CD4-positive, alpha-beta T cell treated with Interleukin-17A for 4 hours (primary cell): ENCODE measurements around the gene PTPMT1.
A peak's percentile ranks its signal among the peaks of the same experiment; 100 is the strongest.
"Not testable (repeated sequence)": the region's sequence is repeated elsewhere in the genome, so short reads cannot be mapped to it uniquely, and the experiment has no call there.

Experiments used
- DNase-seq: peaks from one replicate; pipeline ENCODE4 v3.0.0-alpha.2; 2020; ENCODE audit warnings: mixed read lengths

The PTPMT1 gene, protein sequence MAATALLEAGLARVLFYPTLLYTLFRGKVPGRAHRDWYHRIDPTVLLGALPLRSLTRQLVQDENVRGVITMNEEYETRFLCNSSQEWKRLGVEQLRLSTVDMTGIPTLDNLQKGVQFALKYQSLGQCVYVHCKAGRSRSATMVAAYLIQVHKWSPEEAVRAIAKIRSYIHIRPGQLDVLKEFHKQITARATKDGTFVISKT

DNA sequence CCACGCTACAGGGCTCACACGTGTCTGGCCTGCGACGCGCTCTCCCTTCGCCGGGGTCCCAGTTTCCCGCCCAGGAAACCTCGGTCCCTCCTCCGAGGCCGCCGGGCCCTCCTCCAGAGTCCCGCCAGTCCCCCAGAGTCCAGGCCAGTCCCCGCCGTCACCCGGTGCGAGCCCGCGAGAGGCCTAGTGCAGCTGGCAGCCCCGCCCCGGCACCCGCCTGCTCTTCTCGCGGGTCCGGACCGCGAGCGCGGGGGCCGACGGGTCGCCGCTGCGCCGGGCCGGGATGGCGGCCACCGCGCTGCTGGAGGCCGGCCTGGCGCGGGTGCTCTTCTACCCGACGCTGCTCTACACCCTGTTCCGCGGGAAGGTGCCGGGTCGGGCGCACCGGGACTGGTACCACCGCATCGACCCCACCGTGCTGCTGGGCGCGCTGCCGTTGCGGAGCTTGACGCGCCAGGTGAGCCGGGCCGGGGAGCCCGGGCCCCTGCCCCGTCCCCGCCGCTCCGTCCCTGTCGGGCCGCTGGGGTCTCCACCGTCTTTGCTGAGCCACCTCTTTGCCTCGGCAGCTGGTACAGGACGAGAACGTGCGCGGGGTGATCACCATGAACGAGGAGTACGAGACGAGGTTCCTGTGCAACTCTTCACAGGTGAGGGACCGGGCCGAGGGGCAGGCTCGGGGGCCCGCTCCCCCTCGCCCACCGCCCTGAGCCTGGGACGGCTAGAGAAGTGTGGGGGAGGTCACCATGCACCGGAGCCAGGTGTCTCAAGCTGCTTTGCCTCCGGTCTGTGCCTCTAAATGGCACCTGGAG is at the start of gene PTPMT1:
PTPMT1 (plus strand) TSS at position 260 of the 809 bp plus-strand sequence; CDS start at position 284, 24 bp downstream.
- DNase-seq: peak; percentile 75

DNA sequence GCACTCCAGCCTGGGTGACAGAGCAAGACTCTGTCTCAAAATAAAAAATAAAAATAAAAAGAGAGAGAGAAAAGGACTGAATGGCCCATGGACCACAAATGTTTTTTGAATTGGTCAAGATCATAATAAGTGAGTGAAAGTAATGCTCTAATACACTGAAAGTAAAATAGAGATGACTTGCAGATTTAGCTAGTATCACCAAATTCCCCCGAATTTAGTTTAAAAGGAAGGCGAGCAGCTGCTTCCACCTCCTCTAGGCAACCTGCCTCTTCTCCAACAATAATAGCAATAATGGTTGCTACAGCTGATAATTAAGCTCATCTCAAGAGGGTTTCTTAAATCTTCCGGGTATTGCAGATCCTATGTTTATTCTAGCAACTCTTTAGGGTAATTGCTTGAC is 49.2 kb upstream of the PTPMT1 start:
- DNase-seq: no peak

- DNase-seq: no peak
These were observed 48.2 kb upstream of the PTPMT1 start for GRCh38 chr11:47516984-47517853.

DNA sequence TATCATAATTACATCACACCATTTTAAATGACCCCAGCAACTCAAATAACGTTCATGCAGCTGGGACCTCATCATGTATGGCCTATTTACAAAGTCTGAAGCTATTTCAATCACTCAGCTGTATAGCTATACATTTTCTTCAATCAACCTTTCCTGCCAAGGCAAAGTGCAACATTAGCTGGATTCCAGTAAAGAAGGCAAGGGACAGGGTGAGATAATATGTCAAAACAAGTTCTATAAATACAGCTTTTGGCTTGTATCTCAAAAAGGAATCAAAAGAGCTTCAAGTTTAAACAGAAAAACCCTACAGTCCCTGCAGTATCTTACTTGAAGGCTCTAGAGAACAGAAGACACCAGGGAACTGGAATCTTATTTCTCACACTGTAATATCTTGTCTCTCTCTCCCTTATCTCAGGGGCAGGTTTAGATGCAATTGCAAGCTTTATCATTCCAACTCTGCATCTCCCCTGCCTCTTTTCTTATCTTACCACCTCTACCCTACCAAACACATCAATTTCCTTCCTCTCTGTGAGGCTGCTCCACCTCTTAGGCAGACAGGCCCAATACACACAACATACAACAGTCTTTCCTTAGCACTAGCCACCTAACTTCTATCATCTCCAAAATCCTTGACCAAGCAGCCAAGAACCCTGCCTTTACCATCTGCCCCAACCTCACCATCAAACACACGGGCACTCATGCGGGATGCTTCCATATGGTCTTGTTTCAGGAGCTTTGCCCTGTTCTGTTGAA is 47.0 kb upstream of the PTPMT1 start:
- DNase-seq: no peak

GRCh38 chr11:47523490-47524225 is 41.7 kb upstream of the PTPMT1 start:
- DNase-seq: peak; percentile 63

- DNase-seq: no peak
These were observed 41.0 kb upstream of the PTPMT1 start for GRCh38 chr11:47524291-47524874.

DNA sequence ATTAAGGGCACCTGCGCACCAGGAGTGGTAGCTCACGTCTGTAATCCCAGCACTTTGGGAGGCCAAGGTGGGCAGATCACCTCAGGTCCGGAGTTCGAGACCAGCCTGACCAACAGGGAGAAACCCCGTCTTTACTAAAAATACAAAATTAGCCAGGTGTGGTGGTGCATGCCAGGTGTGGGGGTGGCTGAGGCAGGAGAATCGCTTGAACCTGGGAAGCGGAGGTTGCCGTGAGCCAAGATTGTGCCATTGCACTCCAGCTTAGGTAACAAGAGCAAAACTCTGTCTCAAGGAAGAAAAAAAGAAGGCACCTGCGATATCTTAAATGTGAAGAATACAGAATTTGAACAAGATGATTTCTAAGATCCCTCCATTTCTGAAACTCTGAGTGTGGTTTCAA is 39.4 kb upstream of the PTPMT1 start:
- not testable (repeated sequence) for DNase-seq

DNA sequence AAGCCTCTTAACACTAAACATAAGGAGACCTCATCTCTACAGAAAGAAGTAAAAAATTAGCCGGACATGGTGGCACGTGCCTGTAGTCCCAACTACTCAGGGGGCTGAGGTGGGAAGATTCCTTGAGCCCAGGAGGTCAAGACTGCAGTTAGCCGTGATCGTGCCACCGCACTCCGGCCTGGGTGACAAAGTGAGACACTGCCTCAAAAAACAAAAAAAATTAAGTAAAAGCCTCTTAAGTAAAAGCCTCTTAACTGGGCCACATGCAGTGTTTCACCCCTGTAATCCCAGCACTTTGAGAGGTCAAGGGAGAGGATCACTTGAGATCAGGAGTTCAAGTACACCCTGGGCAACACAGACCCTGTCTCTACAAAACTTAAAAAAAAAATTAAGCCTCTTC is 38.2 kb upstream of the PTPMT1 start:
- DNase-seq: no peak

DNA sequence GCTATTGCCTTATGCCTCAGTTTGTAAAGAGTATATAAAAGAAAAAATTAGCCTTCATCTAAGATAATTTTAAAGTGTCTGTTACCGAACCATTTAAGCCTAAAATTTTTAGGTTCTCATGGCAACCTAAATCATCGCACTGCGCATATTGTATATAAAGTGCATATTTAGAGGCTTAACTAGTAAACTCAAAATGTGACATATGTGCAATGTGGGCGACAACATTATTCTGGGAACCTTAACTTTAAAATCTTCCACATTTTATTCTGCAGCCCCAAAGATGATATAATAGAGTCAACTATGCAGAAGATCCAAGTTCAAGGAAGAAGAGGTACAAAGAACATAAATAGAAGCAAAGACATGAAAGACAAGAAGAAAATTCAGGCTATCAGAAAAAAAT is 35.4 kb upstream of the PTPMT1 start:
- DNase-seq: no peak

GRCh38 chr11:47530721-47531120 is 34.7 kb upstream of the PTPMT1 start:
- DNase-seq: not testable (repeated sequence)

DNA sequence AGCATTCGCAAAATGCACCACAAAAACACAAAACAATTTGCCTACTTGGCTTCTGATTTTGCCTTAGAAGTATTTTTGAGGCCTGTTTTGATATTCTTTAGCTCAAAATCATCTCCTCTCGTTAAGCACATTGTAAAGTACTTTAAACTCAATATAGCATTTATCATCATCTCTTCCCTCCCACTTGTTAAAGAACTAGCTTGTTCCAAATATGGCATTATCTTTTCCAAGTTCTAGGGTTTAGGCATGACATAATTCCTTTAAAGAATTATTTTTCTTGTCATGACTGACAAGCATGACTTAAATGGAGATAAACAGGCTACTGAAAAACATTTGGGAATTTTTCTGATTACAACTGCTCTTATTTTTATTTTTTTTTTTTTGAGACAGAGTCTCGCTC is 33.7 kb upstream of the PTPMT1 start:
- DNase-seq: no peak

DNA sequence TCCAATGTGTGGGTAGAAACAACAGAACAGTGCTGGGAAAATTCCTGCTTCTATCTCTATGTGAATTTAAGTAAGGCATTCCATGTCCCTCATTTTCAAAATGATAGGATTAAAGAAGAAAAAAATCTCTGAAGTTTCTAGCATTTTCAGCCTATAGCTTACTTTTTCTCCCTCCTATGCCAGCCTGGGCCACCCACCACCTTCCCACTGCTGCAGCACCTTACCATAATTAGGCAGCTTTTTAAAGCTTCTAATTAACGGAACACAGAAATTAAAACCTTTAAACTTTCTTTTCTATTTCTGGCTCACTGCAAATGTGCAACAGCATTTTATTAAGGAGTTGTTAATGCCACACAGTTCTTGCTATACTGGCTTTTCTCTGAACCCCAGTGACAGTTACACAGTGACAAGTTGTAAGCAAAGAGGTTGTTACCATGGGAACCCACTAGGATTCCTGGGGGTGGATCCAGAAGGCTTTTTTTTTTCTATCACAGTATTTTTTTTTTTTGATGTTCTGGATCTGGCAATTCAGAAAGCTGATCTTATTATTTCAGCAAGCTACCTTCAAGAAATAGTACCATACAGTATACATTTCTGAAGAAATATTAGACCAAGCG is 32.7 kb upstream of the PTPMT1 start:
- DNase-seq: no peak

GRCh38 chr11:47533690-47534151 is 31.7 kb upstream of the PTPMT1 start:
- DNase-seq: no peak

DNA sequence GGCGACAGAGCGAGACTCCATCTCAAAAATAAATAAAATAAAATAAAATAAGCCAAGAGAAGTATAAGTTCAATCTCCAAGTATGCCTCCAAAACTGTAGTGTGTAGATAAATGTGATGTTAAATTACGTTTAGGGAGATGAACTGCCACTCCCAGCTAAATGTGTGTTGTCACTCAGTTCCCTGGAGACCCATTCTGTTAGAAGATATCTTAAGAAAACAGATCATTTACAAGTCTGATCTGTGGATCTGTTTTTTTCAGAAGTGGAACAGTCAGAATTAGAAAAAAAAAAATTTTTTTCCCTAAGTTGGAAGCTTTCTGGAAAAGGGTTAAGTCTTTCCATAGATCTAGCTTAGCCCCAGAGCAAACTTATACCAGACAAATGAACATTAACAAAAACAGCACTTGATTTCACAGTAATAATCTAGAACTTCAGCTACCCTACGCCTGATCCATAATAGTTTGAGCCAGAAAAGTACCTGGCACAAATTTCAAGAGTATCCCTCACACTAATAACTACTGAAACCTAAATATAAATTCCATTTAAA is 30.6 kb upstream of the PTPMT1 start:
- DNase-seq: no peak

GRCh38 chr11:47536915-47537314 is 28.5 kb upstream of the PTPMT1 start:
- DNase-seq: no peak

DNA sequence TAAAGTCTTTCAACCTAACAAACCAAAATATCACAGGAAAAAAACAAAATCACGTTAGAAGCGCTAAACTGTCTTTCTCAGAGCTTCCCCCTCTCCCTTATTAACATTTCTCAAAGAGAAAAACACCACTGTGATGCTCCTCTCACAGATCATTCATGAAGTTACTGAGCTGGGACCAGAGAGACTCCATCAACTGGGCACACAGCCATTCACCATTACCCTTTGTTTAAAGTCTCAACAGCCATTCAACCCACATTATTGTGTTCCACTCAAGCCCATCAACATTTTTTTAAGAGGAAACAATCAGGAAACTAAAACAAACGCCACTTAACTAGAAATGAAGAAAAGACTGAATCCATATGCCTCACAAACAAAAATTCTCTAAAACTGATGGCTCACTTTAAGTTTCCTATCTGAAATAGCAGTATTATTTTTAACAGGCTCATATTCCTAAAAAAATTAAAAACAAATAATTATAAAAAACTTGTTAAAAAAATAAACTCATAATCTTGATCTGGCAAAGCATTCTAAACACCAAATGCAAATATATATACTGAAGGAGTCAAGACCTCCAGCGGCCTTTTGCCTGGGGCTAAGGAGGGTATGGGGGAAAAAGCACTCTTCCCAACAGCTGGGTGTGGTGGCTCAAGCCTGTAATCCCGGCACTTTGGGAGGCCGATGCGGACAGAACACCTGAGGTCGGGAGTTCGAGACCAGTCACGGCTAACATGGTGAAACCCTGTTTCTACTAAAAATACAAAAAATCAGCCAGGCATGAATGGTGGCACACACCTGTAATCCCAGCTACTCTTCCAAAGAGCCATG is 26.4 kb upstream of the PTPMT1 start:
- no peak for DNase-seq

- DNase-seq: no peak
These were observed 25.7 kb upstream of the PTPMT1 start for GRCh38 chr11:47539681-47540039.

DNA sequence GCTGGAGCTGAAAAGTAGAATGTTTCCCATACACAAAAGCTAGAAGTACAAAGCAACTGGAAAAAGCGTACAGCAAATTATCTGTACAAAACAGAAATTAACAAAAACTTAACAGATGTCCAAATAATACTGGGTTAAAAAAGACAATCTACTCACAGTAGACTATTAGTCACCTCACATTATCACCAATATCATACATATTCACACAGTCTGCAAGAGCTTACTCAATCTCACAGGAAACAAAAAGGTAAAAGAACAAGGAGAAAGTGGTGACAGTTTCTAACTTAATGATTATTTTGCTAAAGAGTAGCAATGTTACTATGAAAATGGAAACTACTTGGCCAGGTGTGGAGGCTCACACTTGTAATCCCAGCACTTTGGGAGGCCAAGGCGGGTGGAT is 24.3 kb upstream of the PTPMT1 start:
- DNase-seq: no peak

GRCh38 chr11:47545298-47545697 is 20.1 kb upstream of the PTPMT1 start:
- no peak for DNase-seq

DNA sequence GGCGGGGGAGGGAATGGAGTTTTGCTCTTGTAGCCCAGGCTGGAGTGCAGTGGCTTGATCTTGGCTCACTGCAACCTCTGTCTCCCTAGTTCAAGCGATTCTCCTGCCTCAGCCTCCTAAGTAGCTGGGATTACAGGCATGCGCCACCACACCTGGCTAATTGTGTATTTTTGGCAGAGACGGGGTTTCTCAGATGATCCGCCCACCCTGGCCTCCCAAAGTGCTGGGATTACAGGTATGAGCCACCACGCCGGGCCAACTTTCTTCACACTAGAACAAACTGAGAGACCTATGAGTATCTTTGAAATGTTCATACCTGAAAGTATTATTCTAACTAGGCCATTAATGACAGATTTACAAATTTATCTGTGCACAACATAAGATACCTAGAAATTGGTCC is 19.1 kb upstream of the PTPMT1 start:
- DNase-seq: not testable (repeated sequence)
